Aorta (tissue), 5 donors: ENCODE results near the gene ENC1. TPM values are rescaled to one million over a fixed set of nuclear protein-coding genes. Genes with fewer than 3 reads are reported as not detected.
"Not testable (repeated sequence)": the region's sequence is repeated elsewhere in the genome, so short reads cannot be mapped to it uniquely, and the experiment has no call there.

Experiments
- ATAC-seq: fragments of 200-7000 bp; cut with Tn5 transposase; one replicate; pipeline ENCODE4 v1.9.1; 2022; ENCODE audit warnings: moderate library complexity; ENCODE audit not compliant: low FRiP score
- DNase-seq, 2 donors: peaks; one replicate each; pipeline ENCODE4 v3.0.0-alpha.2; 2020
- H3K27ac ChIP-seq, 2 donors: one replicate each; pipeline ENCODE4 v1.5.1; 2013; ENCODE audit warnings: low read length in 2 of 2, mild to moderate bottlenecking in 2 of 2, moderate library complexity in 2 of 2, control low read depth in 1 of 2, inconsistent platforms in 1 of 2, low read depth in 1 of 2
- H3K27me3 ChIP-seq, 2 donors: one replicate each; pipeline ENCODE4 v1.6.1; 2013; ENCODE audit warnings: control low read depth in 1 of 2, low read length in 1 of 2, mild to moderate bottlenecking in 1 of 2, moderate library complexity in 1 of 2; ENCODE audit not compliant: insufficient read depth in 2 of 2, control insufficient read depth in 1 of 2
- H3K36me3 ChIP-seq, 2 donors: one replicate each; pipeline ENCODE4 v1.6.1; 2013; ENCODE audit warnings: control low read depth in 1 of 2, low read length in 1 of 2, mild to moderate bottlenecking in 1 of 2; ENCODE audit not compliant: insufficient read depth in 2 of 2, control insufficient read depth in 1 of 2
- H3K4me1 ChIP-seq, 2 donors: one replicate each; pipeline ENCODE4 v1.6.1; 2013; ENCODE audit warnings: low read length in 2 of 2, control low read depth in 1 of 2, mild to moderate bottlenecking in 1 of 2, moderate library complexity in 1 of 2; ENCODE audit not compliant: insufficient read depth in 2 of 2, control insufficient read depth in 1 of 2
- H3K4me3 ChIP-seq, 2 donors: one replicate each; pipeline ENCODE4 v1.5.1; 2013; ENCODE audit warnings: low read length in 2 of 2, control low read depth in 1 of 2, mild to moderate bottlenecking in 1 of 2
- H3K9me3 ChIP-seq: one replicate; pipeline ENCODE4 v1.6.1; 2013; ENCODE audit warnings: mild to moderate bottlenecking, low read length; ENCODE audit not compliant: control insufficient read depth
- WGBS, 2 donors: extraction: QIAGEN DNeasy Blood & Tissue Kit; methylation state at CpG; one replicate each; pipeline ENCODE4 v1.1.7; 2013; 5-methylcytosine and 5-hydroxymethylcytosine counted together
- intact Hi-C, 2 donors: fragments of 100-400 bp; cut with DNase I; formaldehyde crosslinking; loops; one replicate each; pipeline versions ENCODE4 v1.14.2 to v1.15.0; 2022
- polyA plus RNA-seq, 2 donors: library from polyadenylated mRNA; stranded (reverse); fragments of 200-250 nt; gene quantifications; one replicate each; pipeline ENCODE4 v1.2.3, GENCODE V29; 2013
- total RNA-seq, 2 donors: library from RNA; stranded (reverse); fragmentation: NEBNext Ultra II Directional; extraction: Animal tissue kit (Norgen Biotek cat#: 25700); gene quantifications; one replicate each; pipeline ENCODE4 v1.2.1, GENCODE V29; 2021
- donor health status: healthy with polysubstance abuse.
- donor health status: Bipolar disorder and iron deficiency.
- donor health status: DM: no; HTN: no; CAD: no.
- donor health status: DM: no; HTN: no; CAD: no.
- donor health status: DM: yes; HTN: yes; CAD: no.

ENC1 gene
- total and polyA plus RNA-seq, 4 donors = 2.1 to 10.6 (median 3.8) TPM

DNA sequence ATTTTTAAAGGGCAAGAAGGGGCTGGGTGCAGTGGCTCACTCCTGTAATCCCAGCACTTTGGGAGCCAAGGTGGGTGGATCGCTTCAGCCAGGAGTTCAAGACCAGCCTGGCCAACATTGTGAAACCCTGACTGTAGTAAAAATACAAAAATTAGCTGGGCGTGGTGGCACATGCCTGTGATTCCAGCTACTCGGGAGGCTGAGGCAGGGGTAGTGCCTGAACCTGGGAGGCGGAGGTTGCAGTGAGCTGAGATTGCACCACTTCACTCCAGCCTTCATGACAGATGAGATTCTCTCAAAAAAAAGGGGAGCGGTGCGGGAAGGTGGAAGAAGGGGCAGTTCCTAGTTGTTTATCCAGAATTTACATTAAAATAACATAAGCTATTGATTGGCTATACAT is 35.9 kb upstream of the ENC1 start:
- H3K4me1 ChIP-seq, intact Hi-C loops, H3K27me3 ChIP-seq, H3K36me3 ChIP-seq, H3K4me3 ChIP-seq, H3K27ac ChIP-seq, ATAC-seq, H3K9me3 ChIP-seq, DNase-seq: not testable (repeated sequence)
- 90 to 91% methylated on average over 6 of the region's 6 CpGs for WGBS, 2 donors

DNA sequence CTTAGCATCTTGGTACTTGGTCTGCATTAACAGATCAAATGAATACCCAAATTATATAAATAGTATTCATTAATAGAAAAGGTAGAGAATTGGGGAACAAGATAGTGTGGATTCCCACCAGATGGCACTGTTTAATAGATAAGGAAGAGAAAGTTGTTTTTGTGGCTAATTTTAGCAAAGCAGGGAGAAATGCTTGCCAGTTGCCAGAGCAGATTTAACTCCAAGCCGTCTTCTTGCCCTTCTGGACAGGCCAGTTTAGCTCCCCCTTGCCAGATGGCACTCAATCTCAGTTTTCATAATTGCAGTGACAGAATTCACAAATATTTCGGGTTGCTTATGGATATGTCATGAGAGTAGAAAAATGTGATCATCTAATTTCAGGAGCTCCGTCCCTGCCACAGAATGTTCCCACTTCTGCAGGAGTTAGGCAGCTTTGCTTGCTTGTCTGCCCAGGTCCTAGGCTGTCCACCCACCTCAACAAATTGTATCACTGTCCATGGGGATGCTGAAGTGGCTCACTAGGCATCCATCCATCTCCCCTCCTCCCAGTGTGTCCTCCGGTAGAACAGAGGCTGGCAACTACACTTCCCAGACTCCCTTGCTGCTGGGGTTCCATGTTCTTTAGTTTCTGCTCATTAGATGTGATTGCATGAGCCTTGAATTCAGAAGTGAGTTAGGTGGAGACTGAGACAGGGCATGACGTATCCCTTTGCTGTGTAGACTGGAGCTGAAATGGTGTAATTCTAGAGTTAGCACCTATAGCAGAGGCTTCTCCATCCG is 32.7 kb upstream of the ENC1 start:
- H3K4me3 ChIP-seq = peak overlapping the region in 1 of 2 donors; percentile 21
- H3K27me3 ChIP-seq = no peaks in the 10 kb centered on the region
- no peaks in the 10 kb centered on the region for H3K36me3 ChIP-seq
- intact Hi-C loops = loop anchor here (2.0 to 5.0 kb wide), 2 partner anchors 244 to 246 kb away; no protein-coding TSS in a partner anchor
- DNase-seq (no peak), ATAC-seq (peak; percentile 74)
- H3K27ac ChIP-seq = peak overlapping the region; percentile 21 to 48
- H3K9me3 ChIP-seq = no peaks in the 10 kb centered on the region
- WGBS, 2 donors = 25% methylated on average over 6 of the region's 6 CpGs
- H3K4me1 ChIP-seq = peaks cover 0 to 5% of the 10 kb centered on the region in 2 donors

DNA sequence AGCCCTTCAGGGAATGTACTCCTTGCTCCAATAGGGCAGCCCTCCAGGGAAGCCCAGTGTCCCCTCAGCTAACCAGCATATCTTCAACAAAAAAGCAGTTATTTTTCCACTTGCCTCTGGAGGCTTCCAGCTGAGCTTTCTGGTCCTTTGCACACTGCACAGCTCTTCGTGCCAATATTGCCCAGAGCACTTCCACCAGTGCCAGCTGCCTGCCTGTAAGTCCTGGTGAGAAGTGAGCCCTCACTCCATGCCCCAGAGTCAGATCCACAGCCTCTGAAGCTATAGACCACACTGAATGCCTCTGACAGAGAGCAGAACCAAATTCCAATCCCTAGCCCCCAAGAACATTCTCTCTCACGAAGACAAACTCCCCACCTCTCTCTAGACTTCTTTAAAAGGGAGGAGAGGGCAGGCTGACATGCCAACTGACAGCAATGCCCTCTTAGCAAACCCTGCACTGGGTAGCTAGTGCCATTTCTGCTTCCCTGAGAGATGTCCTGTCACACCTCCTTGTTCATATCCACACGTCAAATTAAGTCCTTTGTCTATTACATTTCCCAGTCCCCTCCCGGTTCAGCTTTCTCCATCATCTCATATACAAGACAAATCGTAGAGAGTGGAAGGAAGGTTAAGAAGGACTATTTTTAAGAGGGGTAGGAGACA is 31.8 kb upstream of the ENC1 start:
- no peak for DNase-seq
- Histone ChIP-seq H3K27ac (peak overlapping the region in 1 of 2 donors; percentile 56), H3K9me3 (no peaks in the 10 kb centered on the region), H3K27me3 (no peaks in the 10 kb centered on the region), H3K4me1 (peaks cover 0 to 5% of the 10 kb centered on the region in 2 donors), H3K36me3 (no peaks in the 10 kb centered on the region), H3K4me3 (no peak overlapping the region)
- WGBS, 2 donors = 8 to 11% methylated on average over 5 of the region's 5 CpGs
- ATAC-seq = no peak
- intact Hi-C loops = loop anchor here (2.0 to 5.0 kb wide), 2 partner anchors 245 to 246 kb away; no protein-coding TSS in a partner anchor

DNA sequence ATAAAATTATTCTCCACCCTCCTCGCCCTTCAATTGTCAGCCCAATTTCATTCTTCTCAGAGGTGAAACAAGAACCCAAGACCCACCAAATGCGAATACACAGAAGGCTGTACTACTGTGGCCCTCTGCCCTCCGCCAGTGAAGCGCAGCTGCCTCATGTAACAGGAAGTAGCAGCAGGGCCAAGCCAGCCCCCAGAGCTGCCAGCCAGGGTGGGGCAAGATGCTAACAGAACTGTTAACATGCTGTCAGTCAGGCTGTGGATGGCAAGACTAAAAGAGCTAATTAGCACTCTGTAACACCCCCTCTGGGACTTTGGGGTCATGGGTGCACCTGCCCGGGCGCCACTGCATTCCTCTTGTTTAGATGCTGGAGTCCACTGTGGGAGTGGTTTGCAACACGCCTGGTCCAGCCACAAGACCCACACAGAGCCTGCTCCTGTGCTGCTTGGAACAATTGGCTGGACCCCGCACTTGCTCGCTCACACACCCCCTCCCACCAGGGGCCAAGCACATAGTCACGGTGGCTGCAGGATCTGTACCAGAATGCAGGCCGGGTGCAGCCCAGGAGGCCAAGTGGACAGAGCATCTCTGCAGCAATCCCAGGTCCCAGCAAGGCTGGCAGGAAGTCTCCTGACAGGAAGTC is 30.0 kb upstream of the ENC1 start:
- H3K36me3 ChIP-seq = no peaks in the 10 kb centered on the region
- no peaks in the 10 kb centered on the region for H3K27me3 ChIP-seq
- ATAC-seq (no peak), DNase-seq (no peak)
- H3K4me1 ChIP-seq = peaks cover 0 to 5% of the 10 kb centered on the region in 2 donors
- H3K4me3 ChIP-seq = no peak overlapping the region
- H3K27ac ChIP-seq = no peak overlapping the region
- intact Hi-C loops = loop anchor here in 1 of 2 donors (5.0 kb wide), 1 partner anchor 247 kb away; no protein-coding TSS in a partner anchor
- no peaks in the 10 kb centered on the region for H3K9me3 ChIP-seq
- 77 to 87% methylated on average over 11 of the region's 11 CpGs for WGBS, 2 donors

DNA sequence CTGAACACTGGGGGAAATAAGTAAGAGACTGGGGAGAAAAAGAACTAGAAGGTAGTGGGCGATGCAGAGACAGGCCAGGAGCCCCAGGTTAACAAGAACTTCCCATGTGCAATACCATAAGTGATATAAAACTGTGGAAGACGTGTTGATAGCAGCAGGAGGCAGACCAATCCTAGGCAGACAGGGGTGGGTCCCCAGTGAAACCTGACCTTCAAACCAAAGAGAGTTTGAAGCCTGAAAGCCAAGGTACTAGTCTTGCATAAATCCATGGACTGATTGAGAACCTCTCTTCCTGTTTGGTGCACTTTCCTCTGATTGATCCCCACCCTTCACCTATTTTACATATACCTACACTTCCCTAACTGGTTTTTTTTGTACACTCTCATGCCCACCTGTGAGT is 29.3 kb upstream of the ENC1 start:
- H3K9me3 ChIP-seq = no peaks in the 10 kb centered on the region
- no peak overlapping the region for H3K4me3 ChIP-seq
- no peak overlapping the region for H3K27ac ChIP-seq
- intact Hi-C loops = loop anchor here in 1 of 2 donors (5.0 kb wide), 1 partner anchor 247 kb away; no protein-coding TSS in a partner anchor
- H3K27me3 ChIP-seq = no peaks in the 10 kb centered on the region
- ATAC-seq (no peak), DNase-seq (no peak)
- H3K36me3 ChIP-seq = no peaks in the 10 kb centered on the region
- peaks cover 0 to 5% of the 10 kb centered on the region in 2 donors for H3K4me1 ChIP-seq
- whole genome bisulfite sequencing, 2 donors = 86 to 95% methylated on average over 2 of the region's 2 CpGs

DNA sequence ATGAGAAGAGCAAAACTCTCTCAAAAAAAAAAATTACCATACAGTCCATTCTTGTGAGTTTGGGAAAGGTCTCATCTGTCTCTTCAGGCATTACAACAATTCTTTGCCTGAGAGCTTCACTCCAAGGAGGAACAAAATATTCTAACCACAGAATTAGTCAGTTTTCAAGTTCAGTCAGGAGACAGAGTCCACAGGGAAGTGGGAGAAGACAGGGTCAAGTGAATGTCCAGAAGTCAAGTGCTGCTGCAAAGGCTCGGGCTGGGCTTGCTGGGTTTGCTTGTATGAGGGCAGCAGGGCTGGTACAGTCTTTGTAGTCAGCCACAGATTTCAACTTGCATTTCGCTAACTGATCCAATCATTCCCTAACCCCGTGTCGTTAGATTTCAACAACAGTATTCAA is 26.9 kb upstream of the ENC1 start:
- Histone ChIP-seq H3K4me3 (no peak overlapping the region), H3K36me3 (no peaks in the 10 kb centered on the region), H3K27me3 (no peaks in the 10 kb centered on the region), H3K27ac (no peak overlapping the region), H3K9me3 (no peaks in the 10 kb centered on the region), H3K4me1 (no peaks in the 10 kb centered on the region)
- intact Hi-C loops = no loop called here
- ATAC-seq (no peak), DNase-seq (no peak)
- WGBS, 2 donors = 89 to 92% methylated on average over 4 of the region's 4 CpGs

DNA sequence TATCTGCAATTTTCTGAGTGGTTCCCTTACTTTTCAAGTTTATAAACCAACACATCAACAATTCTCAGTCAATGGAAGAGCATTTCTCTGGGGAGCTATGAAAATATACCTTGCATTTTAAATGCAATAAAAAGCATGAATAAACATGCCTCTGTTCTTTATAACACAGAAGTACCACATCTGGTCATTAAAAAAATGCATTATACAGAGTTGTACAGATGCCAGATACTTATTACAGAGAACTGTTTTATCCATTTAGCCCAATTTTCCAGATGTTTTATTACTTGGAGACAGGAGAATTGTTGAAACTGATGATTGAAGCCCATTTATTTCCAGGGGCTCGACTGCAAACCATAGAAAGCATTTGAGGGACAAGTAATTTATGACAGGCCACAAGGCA is 25.3 kb upstream of the ENC1 start:
- no peaks in the 10 kb centered on the region for H3K36me3 ChIP-seq
- DNase-seq = no peak
- 74 to 86% methylated on average over 1 of the region's 1 CpG for WGBS, 2 donors
- no peaks in the 10 kb centered on the region for H3K27me3 ChIP-seq
- no peaks in the 10 kb centered on the region for H3K4me1 ChIP-seq
- ATAC-seq = no peak
- H3K27ac ChIP-seq = no peak overlapping the region
- no peaks in the 10 kb centered on the region for H3K9me3 ChIP-seq
- intact Hi-C loops = no loop called here
- H3K4me3 ChIP-seq = no peak overlapping the region

DNA sequence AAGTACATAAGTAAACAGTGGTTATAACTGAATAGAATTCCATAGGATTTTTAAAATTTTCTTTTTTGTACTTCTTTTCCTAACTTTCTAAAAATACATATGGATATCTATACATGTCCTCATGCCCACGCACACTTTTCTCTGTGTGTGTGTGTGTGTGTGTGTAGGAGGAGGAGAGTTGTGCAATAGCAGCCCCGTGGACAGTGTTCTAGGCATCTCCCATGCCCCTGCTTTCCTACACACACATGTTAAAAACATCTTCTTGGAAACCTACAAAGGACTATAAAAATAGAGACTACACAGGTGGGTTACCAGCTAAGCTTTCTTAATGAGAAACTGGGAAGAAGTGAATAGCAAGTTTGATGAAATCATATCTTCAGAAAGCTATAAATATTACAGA is 24.7 kb upstream of the ENC1 start:
- 31 to 33% methylated on average over 2 of the region's 2 CpGs for WGBS, 2 donors
- H3K27me3 ChIP-seq = no peaks in the 10 kb centered on the region
- no peak overlapping the region for H3K27ac ChIP-seq
- ATAC-seq = no peak
- no peak overlapping the region for H3K4me3 ChIP-seq
- no peaks in the 10 kb centered on the region for H3K36me3 ChIP-seq
- no peaks in the 10 kb centered on the region for H3K4me1 ChIP-seq
- intact Hi-C loops = no loop called here
- H3K9me3 ChIP-seq = no peaks in the 10 kb centered on the region
- no peak for DNase-seq
